Inferior parietal cortex (tissue), 1 donor: ENCODE results near the gene CARD6.
A peak's percentile ranks its signal among the peaks of the same experiment; 100 is the strongest.
"Not testable (repeated sequence)": the region's sequence is repeated elsewhere in the genome, so short reads cannot be mapped to it uniquely, and the experiment has no call there.

ENCODE experiments used
- DNase-seq: peaks from one replicate; pipeline ENCODE4 v3.0.0-alpha.2; 2016; ENCODE audit errors: extremely low spot score

Gene CARD6

GRCh38 chr5:40828021-40828631, 13.0 kb upstream of the CARD6 start:
- DNase-seq, result no peak

GRCh38 chr5:40828690-40829661, 12.2 kb upstream of the CARD6 start:
- no peak for DNase-seq

GRCh38 chr5:40829748-40830533, 11.2 kb upstream of the CARD6 start:
- DNase-seq, result no peak

- no peak for DNase-seq
These were observed 9.6 kb upstream of the CARD6 start for GRCh38 chr5:40831346-40832210.

- no peak for DNase-seq
These were observed 8.8 kb upstream of the CARD6 start for GRCh38 chr5:40832345-40832744.

- DNase-seq, result no peak
These were observed 7.4 kb upstream of the CARD6 start for GRCh38 chr5:40833712-40834229.

- no peak for DNase-seq
These were observed 6.7 kb upstream of the CARD6 start for GRCh38 chr5:40834391-40834848.

GRCh38 chr5:40834849-40835787, 6.0 kb upstream of the CARD6 start, which contains the start of gene RPL37:
Gene RPL37, minus strand, starts transcription at chr5:40835222. Its CDS starts 37 bp downstream, at chr5:40835185.
- peak; percentile 99 for DNase-seq

GRCh38 chr5:40838086-40838485, 3.1 kb upstream of the CARD6 start:
- DNase-seq, result no peak

GRCh38 chr5:40842351-40842750, 1.2 kb downstream of the CARD6 start:
- DNase-seq, result no peak

- DNase-seq, result no peak
These were observed 3.4 kb downstream of the CARD6 start for GRCh38 chr5:40844565-40844964.

GRCh38 chr5:40846371-40846770, 5.2 kb downstream of the CARD6 start:
- no peak for DNase-seq

- no peak for DNase-seq
These were observed 6.4 kb downstream of the CARD6 start for GRCh38 chr5:40847525-40847924.

GRCh38 chr5:40853632-40854192, 12.5 kb downstream of the CARD6 start:
- no peak for DNase-seq

GRCh38 chr5:40860711-40861110, 19.5 kb downstream of the CARD6 start:
- DNase-seq, result no peak

GRCh38 chr5:40865004-40865403, 23.8 kb downstream of the CARD6 start:
- not testable (repeated sequence) for DNase-seq

GRCh38 chr5:40866844-40867243, 25.7 kb downstream of the CARD6 start:
- DNase-seq, result no peak

- DNase-seq, result no peak
These were observed 28.2 kb downstream of the CARD6 start for GRCh38 chr5:40869384-40869783.

GRCh38 chr5:40871177-40871576, 30.0 kb downstream of the CARD6 start:
- DNase-seq, result no peak
